Measurements from ENCODE around the gene ATP9B. TPM values are rescaled to one million over a fixed set of nuclear protein-coding genes. Genes with fewer than 3 reads are reported as not detected.
A peak's percentile ranks its signal among the peaks of the same experiment; 100 is the strongest.
"Not testable (repeated sequence)": the region's sequence is repeated elsewhere in the genome, so short reads cannot be mapped to it uniquely, and the experiment has no call there.

Gene ATP9B
- polyA plus RNA-seq, 1 donor, result 22.6 TPM

DNA sequence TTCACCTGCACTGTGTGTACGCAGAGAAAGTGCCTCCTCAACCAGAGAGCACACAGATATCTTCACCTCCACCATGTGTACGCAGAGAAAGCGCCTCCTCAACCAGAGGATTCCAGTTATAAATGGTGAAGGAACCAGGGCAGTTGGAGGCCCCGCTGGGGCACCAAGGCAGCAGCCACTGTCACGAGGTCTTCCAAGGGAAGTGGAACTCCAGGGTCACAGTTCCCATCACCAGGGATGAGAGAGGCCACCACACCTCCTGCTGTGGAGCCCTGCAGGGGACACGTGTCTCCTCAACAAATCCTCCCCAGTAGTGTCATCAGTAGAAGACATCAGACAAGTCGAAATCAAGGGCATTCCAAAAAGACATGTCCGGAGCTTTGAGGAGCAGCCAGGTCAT, 298.3 kb downstream of the ATP9B start:
- DNase-seq, result no peak

GRCh38 chr18:79367989-79368388, 298.8 kb downstream of the ATP9B start:
- DNase-seq, result no peak

GRCh38 chr18:79368681-79369080, 299.5 kb downstream of the ATP9B start:
- no peak for DNase-seq

DNA sequence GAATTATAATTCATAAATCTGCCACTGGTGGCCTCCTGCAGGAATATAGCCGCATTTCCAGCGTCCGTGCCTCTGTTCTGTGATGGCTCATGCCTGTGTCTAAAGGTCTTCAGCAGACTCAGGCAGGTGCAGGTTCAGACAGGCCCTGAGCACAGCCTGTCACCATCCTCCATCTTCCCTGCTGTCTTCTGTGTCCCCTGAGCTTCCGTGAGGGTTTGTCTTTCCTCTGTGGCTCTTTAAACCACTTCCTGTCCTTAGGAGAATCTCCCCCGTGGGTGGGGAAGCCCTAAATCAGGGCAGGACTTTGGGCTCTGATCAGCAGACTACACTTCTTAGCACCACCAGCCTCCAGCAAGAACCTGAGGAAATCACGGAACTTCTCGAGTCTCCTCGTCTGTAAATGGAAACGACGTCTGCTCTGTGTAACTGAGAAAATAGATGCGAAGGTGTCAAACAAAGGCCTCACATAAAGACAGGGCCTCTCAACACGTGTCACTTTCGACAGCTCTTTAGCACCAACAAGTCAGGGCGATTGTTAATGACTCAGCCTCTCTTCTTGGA, 302.4 kb downstream of the ATP9B start:
- no peak for DNase-seq

GRCh38 chr18:79372461-79372860, 303.3 kb downstream of the ATP9B start:
- DNase-seq, result no peak

DNA sequence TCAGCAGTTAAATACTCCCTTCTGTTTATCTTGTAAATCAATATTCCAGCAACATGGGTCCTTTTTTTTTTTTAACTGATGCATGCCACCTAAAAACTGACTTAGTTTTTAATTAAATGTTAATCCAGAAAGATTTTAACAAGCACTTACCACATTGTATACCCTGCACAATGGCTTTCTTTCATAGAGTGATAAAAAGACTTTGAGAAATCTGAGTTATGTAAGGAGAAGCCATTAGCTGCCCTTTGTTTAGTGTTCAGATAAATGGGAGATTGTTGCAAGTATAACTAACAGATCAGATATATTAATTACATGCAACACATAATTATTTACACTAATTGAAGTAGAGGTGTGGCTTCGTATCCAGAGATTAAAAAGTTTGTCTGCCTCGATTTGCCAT, 303.8 kb downstream of the ATP9B start:
- no peak for DNase-seq

GRCh38 chr18:79373736-79374135, 304.5 kb downstream of the ATP9B start:
- DNase-seq, result no peak

DNA sequence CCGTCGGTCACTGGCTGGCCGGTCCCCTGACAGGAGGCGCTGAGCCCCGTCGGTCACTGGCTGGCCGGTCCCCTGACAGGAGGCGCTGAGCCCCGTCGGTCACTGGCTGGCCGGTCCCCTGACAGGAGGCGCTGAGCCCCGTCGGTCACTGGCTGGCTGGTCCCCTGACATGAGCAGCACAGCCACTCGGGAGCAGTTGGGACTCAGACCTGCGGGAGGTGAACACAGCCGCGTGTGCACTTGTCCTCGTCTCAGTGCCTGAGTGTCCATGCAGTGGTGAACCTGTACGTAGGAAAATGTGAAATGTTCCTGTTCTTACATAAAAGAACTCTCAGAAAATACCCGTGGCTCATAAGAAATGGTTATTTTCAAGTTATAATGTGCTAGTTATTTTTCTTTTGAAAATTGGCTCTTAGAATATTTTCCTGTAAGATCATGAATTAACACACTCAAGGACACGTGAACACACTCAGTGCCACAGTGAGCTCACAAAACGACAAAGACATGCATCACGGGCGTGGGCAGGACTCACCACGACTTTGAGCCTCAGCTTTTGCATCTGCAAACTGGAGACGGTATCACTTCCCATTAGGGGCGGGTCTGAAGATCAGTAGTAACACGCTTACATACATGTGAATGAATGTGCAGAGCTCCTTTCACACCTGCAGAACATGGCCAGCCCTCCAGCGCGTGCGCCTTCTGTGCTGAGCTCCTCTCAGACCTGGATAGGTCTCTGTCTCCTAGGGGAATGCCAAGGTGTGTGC, 305.4 kb downstream of the ATP9B start:
- no peak for DNase-seq

DNA sequence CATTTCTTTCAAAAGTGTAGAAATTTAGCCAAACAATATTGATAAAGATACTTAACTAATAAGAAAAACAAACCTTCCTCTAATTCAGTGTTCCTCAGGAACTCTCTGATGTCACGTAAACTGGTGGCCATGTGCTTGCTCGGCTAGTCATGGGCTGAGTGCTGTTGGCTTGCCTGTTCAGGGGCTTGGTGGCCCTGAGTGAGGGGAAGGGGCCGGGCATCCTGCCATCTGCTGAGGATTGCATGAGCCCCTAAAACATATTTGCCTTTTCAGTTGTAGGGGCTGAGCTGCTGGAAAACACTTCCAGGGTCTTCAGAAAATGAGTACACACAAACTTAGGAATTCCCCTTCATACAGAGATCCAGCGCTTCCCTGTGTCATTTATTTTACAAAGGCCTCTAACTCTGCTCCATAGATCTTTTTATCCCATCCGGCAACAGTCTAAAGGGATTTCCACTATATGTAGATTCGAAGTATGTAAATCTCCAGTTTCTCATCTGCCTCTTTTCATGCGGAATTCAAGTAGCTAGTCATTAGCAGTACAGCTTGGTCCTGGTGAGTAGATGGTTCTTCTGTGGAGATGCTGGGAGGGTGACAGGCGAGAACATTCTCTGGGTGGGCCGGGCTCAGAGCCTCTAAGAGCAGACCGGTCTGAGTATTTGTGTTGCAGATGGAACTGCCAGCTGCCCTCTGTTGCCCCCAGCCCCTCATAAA, 306.4 kb downstream of the ATP9B start:
- DNase-seq, result no peak

GRCh38 chr18:79376661-79377060, 307.5 kb downstream of the ATP9B start:
- DNase-seq, result not testable (repeated sequence)

DNA sequence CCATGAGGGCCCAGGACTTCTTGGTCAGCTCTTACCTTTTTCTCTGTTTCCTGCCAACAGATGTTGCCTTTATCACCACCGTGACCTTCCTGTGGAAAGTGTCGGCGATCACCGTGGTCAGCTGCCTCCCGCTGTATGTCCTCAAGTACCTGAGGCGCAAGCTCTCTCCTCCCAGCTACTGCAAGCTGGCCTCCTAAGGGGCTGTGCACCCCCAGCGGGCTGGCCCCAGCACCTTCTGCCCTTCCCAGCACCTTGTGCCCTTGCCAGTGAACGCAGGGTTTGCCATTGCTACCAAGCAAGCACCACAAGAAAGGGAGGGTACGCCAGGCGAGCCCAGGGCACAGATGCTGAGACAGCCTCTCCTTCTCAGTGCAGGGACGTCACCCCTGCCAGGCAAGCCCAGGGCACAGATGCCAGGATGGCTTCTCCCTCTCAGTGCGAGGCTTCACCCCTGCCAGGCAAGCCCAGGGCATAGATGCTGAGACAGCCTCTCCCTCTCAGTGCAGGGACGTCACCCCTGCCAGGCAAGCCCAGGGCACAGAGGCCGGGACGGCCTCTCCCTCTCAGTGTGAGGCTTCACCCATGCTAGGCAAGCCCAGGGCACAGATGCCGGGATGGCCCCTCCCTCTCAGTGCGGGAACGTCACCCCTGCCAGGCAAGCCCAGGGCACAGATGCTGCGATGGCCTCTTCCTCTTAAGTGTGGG, 308.1 kb downstream of the ATP9B start:
- DNase-seq, result no peak

DNA sequence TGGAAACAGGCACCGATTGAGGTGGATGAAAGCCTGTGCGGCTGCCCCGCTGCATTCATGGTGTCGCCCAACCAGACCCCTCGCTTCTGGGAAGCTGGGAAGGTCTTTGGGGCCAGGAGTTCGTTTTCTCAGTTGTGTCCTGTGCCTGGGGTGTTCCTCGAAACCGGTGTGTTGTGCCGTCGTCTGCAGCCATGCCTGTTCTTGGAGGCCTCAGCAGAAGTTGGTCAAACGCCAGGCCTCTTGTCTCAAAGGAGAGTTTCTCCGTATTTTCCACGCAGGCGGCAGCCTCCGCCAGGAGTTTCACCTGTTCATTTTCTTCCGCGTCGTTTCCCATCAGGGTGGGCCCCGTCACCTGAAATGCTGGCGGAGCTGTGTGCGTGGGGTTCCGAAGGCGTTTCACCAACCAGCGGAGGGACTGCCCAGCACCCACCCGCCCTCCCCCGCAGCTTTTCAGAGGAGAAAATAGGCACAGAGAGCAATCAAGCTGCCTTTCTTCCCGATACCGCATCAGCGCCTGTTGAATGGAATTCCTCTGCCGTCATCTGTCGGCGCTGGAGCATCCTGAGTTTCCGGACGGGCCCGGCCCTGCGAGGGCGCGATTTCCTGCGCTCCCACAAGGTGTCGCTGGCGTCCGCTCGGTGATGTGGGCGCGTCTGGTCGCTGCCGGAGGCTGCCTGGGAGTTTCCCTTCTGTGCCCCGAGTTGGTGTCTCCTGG, 309.5 kb downstream of the ATP9B start:
- peak; percentile 88 for DNase-seq

DNA sequence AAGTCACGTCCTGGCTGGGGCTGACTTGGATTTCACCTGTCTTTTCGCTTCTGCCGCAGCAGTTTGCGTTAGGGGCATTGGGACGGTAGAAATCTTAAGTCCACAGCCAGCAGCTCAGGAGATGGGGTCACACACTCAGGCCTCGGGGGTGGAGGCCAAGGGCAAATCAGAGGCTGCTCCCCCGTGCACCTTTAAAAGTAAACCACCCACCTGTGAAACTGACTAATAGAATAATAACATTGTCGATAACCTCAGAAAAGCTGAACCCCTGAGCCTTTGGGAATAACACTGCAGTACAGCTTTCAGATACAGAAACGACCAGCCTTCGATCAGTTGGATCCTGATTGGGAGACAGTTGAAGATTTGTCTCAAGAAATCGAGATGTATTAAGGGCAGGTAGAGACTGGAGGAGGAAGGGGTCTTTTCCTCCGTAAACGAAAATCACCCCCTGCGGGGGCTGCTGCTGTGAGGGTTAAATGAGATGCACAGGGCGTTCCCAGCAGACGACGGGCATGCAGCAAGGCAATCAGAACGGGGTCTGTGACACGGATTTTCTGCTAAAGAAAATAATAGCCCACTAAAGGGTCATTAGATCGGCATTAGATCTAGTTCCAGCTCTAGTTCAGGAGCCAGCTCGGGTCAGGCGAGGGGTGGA, 310.2 kb downstream of the ATP9B start:
- DNase-seq, result no peak

GRCh38 chr18:79379931-79380815, 311.0 kb downstream of the ATP9B start:
- no peak for DNase-seq

DNA sequence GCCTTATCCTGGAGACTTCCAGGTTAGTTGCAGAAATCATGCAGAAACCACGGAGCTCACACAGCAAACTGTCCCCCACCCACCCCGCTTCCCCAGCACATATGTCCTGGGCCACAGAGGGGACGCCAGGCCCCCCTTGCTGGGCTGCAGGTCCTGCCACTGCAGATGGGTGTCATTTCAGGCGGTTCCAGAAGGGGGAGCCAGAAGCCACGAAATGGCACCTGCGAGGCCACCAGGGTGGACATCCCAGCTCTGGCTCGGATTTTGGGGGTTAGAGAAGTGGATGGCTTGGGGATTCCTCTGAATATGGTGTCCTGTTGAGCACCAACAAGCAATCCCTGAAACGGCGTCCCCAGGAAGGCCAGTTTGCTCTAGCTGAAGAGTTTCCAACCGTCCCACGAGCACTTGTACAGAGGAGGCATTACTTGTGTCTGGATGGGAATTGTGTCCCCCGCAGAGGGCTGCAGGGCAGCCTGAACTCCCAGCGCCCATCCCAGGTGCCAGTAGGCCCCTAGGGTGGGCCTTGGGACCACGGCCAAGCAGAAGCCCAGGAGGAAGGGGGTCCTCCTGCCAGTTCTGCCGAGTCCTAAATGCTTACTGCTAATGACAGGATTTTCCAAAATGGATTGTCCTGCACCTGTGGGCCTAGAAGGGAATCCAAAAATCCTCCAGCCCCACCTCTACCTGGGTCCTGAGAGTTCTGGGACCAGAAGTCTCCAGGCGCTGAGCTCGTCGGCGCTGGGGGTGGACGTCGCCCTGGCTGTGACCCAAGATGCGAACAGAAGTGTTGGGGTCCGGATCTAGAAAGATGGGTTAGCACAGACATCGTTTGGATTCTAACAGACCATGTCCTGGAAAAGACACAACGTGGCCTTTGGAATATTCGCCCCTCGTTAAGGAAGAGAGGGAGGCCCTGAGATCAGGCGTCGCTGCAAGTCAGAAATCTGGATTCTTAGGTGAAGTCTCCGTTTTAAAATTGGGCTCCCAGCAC, 311.9 kb downstream of the ATP9B start:
- DNase-seq, result peak; percentile 70

GRCh38 chr18:79381811-79382311, 312.7 kb downstream of the ATP9B start:
- no peak for DNase-seq

- no peak for DNase-seq
Observed at GRCh38 chr18:79382681-79383387, 313.6 kb downstream of the ATP9B start.

DNA sequence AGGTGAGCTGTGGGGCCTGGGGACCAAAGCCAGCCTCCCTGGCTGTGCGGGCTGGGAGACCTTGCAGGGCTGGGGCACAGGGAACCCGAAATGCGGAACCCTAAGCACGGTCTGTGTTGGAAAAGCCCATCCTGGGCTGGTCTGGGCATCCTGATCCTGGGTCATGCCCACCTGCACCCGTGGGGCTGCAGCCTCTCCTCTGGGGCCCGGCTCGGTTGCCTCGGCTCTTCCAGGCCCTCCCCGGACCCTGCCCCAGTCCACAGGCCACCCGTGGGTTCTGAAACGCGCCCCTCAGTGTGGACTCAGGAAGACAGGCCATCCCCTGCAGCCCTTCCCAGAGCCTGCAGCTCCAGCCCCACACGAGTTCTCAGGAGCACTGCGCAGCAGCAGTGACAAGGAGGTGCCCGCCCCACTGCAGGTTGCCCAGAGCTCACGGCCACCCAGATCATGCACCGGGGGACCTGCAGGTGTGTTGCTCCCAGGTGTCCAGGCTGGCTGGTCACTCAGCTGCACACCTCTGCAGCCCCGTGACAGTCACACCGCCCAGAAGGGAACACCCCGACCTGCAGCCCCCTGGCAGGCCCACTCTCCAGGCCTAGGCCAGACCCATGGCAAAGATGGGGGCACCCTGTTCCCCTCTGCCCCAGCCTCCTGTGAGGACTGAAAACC, 314.3 kb downstream of the ATP9B start:
- DNase-seq, result no peak

All from hindlimb muscle (tissue), 1 donor.